ENCODE measurements around the gene TOGARAM1. TPM values are rescaled to one million over a fixed set of nuclear protein-coding genes. Genes with fewer than 3 reads are reported as not detected.

TOGARAM1 gene
- total and polyA plus RNA-seq, 12 donors, result 3.7 to 25.2 (median 21.8) TPM

GRCh38 chr14:44935155-44935554 lies 26.8 kb upstream of the TOGARAM1 start:
- H3K9me3 ChIP-seq, result no peaks in the 10 kb centered on the region
- H3K27me3 ChIP-seq, result no peaks in the 10 kb centered on the region
- no peaks in the 10 kb centered on the region for H3K4me1 ChIP-seq
- intact Hi-C loops (cut with DNase I), result no loop called here
- no peak for ATAC-seq
- 93 to 94% methylated on average over 2 of the region's 2 CpGs for WGBS, 2 donors
- no peak for DNase-seq
- H3K36me3 ChIP-seq, result peaks cover 0 to 73% (median 9%) of the 10 kb centered on the region in 9 donors
- TF ChIP-seq CTCF (IDR thresholded peaks at IDR 0.05), result no peak
- no peak overlapping the region for H3K4me3 ChIP-seq
- no peak overlapping the region for H3K27ac ChIP-seq

- intact Hi-C loops (cut with DNase I), result no loop called here
- H3K4me1 ChIP-seq, result no peaks in the 10 kb centered on the region
- no peak overlapping the region for H3K4me3 ChIP-seq
- TF ChIP-seq CTCF (IDR thresholded peaks at IDR 0.05), result no peak
- H3K27ac ChIP-seq, result no peak overlapping the region
- no peaks in the 10 kb centered on the region for H3K27me3 ChIP-seq
- H3K36me3 ChIP-seq, result peaks cover 0 to 78% (median 15%) of the 10 kb centered on the region in 9 donors
- no peak for ATAC-seq
- no peaks in the 10 kb centered on the region for H3K9me3 ChIP-seq
- 97 to 98% methylated on average over 2 of the region's 2 CpGs for WGBS, 2 donors
- no peak for DNase-seq
These were observed 24.4 kb upstream of the TOGARAM1 start for GRCh38 chr14:44937547-44937946.

- Histone ChIP-seq H3K27me3 (no peaks in the 10 kb centered on the region), H3K4me3 (no peak overlapping the region), H3K27ac (no peak overlapping the region), H3K36me3 (peaks cover 0 to 87% (median 24%) of the 10 kb centered on the region in 9 donors), H3K9me3 (no peaks in the 10 kb centered on the region), H3K4me1 (no peaks in the 10 kb centered on the region)
- DNase-seq, result no peak
- TF ChIP-seq CTCF (IDR thresholded peaks at IDR 0.05), result no peak
- intact Hi-C loops (cut with DNase I), result no loop called here
- ATAC-seq, result no peak
These were observed 21.8 kb upstream of the TOGARAM1 start for GRCh38 chr14:44940211-44940610.

- DNase-seq (no peak), ATAC-seq (no peak)
- no peaks in the 10 kb centered on the region for H3K27me3 ChIP-seq
- H3K9me3 ChIP-seq, result no peaks in the 10 kb centered on the region
- no peak for TF ChIP-seq CTCF (IDR thresholded peaks at IDR 0.05)
- WGBS, 2 donors, result 90 to 97% methylated on average over 6 of the region's 6 CpGs
- H3K4me1 ChIP-seq, result no peaks in the 10 kb centered on the region
- H3K27ac ChIP-seq, result no peak overlapping the region
- no peak overlapping the region for H3K4me3 ChIP-seq
- intact Hi-C loops (cut with DNase I), result no loop called here
- peaks cover 0 to 94% (median 30%) of the 10 kb centered on the region in 9 donors for H3K36me3 ChIP-seq
These were observed 21.0 kb upstream of the TOGARAM1 start for GRCh38 chr14:44940944-44941343.
